AG08396 (cell line): ENCODE results near the gene TCIRG1.

Source experiments
- DNase-seq: peaks from one replicate; pipeline ENCODE4 v3.0.0; 2012; ENCODE audit warnings: low spot score, mixed read lengths

The TCIRG1 gene

DNA sequence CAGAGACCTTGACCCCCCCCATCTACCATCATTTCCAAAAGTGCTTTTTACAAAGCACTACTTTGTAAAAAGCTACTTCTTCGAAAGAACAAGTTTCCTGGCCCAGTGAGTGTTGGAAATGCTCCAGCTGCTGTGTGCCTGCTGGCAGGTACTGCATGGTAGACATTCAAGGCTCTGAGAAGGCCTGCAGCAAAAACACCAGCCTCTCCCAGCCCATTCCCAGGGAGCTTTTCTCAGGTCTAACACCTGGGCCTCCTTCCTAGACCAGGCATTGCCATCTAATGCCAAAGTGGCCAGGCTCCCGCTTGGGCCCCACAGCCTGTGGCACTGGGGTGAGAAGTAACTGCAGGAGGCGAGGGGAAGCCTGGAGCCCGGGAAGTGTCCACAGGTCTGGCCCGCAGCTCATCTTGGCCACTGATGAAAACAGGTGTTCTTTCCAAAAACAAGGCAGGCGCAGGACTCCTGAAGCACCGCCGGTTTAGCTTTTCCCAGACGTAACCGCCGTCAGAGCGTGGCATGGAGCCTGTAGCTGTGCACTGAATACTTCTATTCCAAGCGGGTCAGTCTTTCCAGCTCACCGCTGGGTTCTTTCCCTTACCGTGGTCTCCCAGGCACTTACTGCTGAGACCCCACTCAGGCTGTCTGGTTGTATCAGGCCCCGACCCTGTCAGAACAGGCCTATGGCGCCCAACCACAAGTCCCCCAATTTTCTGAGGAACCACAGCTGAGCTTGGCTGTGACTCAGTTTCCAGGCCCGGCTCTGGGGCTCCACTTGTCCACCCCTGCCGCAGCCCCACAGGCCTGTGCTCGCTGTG, 1.2 kb upstream of the TCIRG1 start:
- no peak for DNase-seq

GRCh38 chr11:68038226-68038717, 553 bp upstream of the TCIRG1 start:
- no peak for DNase-seq

GRCh38 chr11:68039526-68040086, 781 bp downstream of the TCIRG1 start:
- DNase-seq, result no peak

DNA sequence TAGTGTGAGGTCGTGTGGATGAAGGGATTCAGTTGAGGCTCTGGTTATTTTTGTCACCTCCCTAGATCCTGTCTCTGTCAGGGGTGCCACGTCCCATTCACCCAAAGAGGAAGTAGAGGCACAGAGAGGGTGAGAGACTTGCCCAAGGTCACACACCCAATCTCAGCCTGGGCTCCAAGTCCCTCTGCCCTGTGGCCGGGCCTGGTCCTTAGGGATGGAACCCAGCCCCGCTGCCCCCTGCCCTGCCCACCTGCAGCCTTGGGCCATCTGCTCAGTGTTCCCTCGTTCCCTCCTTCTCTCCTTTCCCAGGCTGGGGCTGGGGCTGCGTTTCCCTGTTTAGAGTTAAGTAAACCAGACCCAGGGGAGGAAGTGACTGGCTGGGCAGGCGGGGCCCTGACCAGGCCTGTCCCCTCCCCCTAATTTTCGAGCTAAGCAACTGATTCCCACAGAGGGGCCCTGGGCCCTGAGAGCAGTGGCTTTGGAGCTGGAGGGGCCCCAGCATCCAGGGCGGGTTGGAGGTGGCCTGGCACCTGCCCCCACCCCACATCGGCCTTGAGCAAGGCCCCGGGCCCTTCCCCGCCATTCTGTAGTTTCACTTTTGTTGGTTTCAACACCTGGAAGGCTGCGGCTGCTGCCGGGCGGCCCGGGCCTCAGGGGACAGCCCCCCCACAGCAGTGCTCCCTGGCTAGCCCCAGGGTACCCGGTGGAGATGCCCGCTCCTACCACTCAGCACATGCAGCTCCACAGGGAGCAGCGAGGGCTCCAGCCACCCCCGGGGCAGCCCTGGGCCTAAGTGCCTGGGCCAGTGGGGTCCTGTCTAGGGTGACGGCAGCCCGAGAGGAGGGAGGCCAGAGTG, 1.5 kb downstream of the TCIRG1 start:
- peak; percentile 74 for DNase-seq

DNA sequence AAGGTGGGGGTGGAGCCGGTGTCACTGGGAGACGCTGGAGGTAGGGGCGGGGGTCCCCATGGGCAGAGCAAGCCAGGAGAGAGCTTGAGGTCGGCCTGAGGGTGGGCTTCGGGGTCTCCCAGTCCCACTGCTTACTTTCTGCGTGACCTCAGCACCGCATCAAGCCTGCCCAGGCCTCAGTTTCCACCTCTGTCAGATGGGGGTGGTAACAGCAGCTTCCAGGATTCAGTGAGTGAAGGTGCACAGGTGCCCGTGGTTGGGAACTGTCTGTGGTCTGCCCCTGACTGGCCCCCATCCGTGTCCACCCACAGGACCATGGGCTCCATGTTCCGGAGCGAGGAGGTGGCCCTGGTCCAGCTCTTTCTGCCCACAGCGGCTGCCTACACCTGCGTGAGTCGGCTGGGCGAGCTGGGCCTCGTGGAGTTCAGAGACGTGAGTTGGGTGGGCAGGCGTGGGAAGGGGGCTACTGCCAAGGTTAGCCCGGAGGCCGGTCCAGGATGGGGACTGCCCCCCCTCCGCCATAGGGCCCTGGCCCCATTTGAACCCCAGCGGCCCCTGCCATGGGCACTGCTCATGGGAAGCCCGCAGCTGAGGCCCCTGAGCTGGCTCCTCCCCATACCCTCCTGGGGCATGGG, 2.2 kb downstream of the TCIRG1 start:
- no peak for DNase-seq

DNA sequence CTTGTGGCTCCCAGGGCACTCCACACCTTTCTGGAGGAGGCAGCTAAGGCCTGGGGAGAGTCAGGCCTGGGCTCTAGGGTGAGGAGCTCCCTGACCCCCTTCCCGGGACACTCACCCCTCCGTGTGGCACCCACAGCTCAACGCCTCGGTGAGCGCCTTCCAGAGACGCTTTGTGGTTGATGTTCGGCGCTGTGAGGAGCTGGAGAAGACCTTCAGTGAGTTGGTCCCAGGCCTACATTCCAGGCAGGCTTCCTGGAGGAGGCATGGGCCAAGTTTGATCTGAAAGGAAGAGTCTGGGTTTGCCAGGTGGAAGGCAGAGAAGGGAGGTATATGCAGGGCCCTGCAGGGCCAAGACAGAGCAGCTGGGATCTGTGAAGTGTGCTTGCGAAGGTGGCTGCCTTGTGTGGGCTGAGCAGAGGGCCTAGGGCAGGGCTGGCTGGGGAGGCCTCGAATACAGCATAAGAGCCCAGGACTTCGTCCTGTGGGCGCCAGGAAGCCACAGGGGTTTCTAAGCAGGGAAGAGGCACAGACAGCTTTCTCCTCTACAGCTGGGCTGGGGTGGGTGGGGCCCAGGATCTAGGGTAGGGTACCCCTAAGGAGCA, 2.9 kb downstream of the TCIRG1 start:
- DNase-seq, result no peak

- DNase-seq, result no peak
These were observed 3.6 kb downstream of the TCIRG1 start for GRCh38 chr11:68042219-68043028.

GRCh38 chr11:68043029-68043348, 4.2 kb downstream of the TCIRG1 start:
- no peak for DNase-seq

- no peak for DNase-seq
These were observed 4.7 kb downstream of the TCIRG1 start for GRCh38 chr11:68043349-68044144.

- peak; percentile 10 for DNase-seq
These were observed 5.5 kb downstream of the TCIRG1 start for GRCh38 chr11:68044145-68044813.

DNA sequence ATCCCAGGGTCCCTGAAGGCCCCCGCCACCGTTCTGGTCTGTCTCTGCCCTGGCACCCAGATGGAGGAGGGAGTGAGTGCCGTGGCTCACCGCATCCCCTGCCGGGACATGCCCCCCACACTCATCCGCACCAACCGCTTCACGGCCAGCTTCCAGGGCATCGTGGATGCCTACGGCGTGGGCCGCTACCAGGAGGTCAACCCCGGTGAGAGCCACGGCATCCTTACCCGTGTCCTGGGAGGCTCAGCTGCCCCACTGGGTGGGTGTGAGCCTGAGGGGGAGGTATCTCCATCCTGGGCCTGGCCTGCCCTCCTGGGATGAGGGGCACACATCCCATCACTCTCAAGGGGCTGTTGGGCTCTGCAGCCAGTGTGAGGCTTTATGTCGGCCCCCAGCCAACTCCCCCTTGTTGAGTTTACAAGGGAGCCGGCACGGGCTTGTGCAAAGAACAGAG, 6.1 kb downstream of the TCIRG1 start:
- DNase-seq, result no peak

DNA sequence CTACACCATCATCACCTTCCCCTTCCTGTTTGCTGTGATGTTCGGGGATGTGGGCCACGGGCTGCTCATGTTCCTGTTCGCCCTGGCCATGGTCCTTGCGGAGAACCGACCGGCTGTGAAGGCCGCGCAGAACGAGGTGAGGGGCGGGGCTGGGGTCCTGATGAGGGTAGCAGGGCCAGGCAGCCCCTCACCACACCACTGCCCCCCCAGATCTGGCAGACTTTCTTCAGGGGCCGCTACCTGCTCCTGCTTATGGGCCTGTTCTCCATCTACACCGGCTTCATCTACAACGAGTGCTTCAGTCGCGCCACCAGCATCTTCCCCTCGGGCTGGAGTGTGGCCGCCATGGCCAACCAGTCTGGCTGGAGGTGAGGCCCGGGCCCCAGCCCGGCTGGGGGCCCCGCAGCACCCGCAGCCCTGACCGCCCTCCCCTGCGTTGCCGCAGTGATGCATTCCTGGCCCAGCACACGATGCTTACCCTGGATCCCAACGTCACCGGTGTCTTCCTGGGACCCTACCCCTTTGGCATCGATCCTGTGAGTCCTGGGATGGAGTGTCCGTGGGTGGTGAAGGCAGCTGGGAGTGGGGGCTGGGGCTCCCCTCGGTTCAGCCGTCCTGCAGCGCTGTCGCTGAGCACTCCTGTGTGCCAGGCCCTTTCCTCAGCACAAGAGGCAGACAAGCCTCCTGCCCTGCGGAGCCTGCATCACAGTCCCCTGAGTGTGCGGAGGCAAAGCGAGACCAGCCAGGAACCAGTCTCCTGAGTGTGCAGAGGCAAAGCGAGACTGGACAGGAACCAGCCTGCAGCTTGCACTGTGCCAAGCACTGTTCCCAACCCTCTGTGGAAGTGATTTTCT, 8.8 kb downstream of the TCIRG1 start:
- DNase-seq, result peak; percentile 19

DNA sequence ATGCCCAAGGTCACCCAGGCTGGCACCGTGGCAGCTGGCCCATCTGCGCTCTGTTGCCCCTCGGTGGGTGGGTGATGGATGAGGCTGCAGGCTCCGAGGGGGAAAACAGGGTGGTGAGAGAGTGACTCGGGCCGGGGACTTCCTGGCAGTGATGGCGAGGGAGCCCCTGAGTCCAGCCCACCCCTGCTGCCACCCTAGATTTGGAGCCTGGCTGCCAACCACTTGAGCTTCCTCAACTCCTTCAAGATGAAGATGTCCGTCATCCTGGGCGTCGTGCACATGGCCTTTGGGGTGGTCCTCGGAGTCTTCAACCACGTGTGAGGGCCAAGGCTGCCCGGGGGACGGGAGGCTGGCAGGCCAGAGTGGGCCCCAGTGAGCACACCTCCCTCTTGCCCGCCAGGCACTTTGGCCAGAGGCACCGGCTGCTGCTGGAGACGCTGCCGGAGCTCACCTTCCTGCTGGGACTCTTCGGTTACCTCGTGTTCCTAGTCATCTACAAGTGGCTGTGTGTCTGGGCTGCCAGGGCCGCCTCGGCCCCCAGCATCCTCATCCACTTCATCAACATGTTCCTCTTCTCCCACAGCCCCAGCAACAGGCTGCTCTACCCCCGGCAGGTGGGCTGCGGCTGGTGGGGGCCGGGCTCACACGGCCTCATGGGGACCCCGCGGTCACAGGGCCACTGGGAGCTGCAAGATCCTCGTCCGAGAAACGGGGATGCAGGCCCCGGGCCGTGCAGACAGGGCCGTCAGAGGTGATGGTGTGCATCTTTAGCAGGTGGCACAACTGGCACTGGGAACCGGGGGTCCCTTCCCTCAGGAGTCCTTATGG, 10.1 kb downstream of the TCIRG1 start:
- peak; percentile 6 for DNase-seq

GRCh38 chr11:68049509-68050370, 10.9 kb downstream of the TCIRG1 start:
- no peak for DNase-seq

DNA sequence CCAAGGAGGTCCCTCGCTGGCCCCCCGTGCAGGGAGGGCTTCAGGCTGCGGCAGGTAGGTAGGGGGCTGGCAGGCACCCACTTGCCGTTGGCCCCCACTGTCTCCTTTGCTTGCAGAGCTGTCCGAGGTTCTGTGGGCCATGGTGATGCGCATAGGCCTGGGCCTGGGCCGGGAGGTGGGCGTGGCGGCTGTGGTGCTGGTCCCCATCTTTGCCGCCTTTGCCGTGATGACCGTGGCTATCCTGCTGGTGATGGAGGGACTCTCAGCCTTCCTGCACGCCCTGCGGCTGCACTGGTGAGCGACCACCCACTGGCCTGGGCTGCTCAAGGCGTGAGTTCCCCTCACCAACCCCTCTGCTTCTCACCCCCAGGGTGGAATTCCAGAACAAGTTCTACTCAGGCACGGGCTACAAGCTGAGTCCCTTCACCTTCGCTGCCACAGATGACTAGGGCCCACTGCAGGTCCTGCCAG, 11.6 kb downstream of the TCIRG1 start:
- DNase-seq, result no peak
